Measurements from ENCODE around the gene PCDHA7.
"Not testable (repeated sequence)": the region's sequence is repeated elsewhere in the genome, so short reads cannot be mapped to it uniquely, and the experiment has no call there.

PCDHA7 gene

GRCh38 chr5:140823475-140823874, 10.6 kb upstream of the PCDHA7 start:
- no peak for DNase-seq

GRCh38 chr5:140827704-140828361, 6.2 kb upstream of the PCDHA7 start, which contains the start of gene PCDHA6:
PCDHA6 (plus strand) TSS chr5:140827960; CDS start chr5:140828092, 132 bp downstream.
- no peak for DNase-seq

- no peak for DNase-seq
Observed at GRCh38 chr5:140828362-140828737, 5.7 kb upstream of the PCDHA7 start.

- not testable (repeated sequence) for DNase-seq
Observed at GRCh38 chr5:140829511-140830501, 4.3 kb upstream of the PCDHA7 start.

GRCh38 chr5:140834439-140835008, 455 bp downstream of the PCDHA7 start:
- DNase-seq = not testable (repeated sequence)

- DNase-seq = no peak
Observed at GRCh38 chr5:140835622-140836510, 1.8 kb downstream of the PCDHA7 start.

- peak; percentile 39 to 49 for DNase-seq
Observed at GRCh38 chr5:140840978-140841962, 7.2 kb downstream of the PCDHA7 start, which contains the start of gene PCDHA8. PCDHA8 (plus strand) TSS chr5:140841187; CDS start chr5:140841322, 135 bp downstream.

GRCh38 chr5:140842798-140843733, 9.0 kb downstream of the PCDHA7 start:
- no peak for DNase-seq

- not testable (repeated sequence) for DNase-seq
Observed at GRCh38 chr5:140848139-140849102, 14.4 kb downstream of the PCDHA7 start, which contains the start of gene PCDHA9. PCDHA9 (plus strand) TSS chr5:140848382; CDS start chr5:140848496, 114 bp downstream.

GRCh38 chr5:140849831-140850634, 16.0 kb downstream of the PCDHA7 start:
- DNase-seq = not testable (repeated sequence)

GRCh38 chr5:140855772-140856674, 22.0 kb downstream of the PCDHA7 start, which contains the start of gene PCDHA10:
PCDHA10 (plus strand) TSS chr5:140855897; CDS start chr5:140856049, 152 bp downstream.
- DNase-seq = no peak

GRCh38 chr5:140857177-140857986, 23.3 kb downstream of the PCDHA7 start:
- no peak for DNase-seq

GRCh38 chr5:140857987-140858240, 23.8 kb downstream of the PCDHA7 start:
- DNase-seq = no peak

- no peak for DNase-seq
Observed at GRCh38 chr5:140862441-140863295, 28.6 kb downstream of the PCDHA7 start.
